Hippocampal formation (tissue), 2 donors: ENCODE measurements around the gene AGAP2.

Experiments
- DNase-seq, 2 donors: peaks; one replicate each; lab custom pipeline; 2025; lab: John Stamatoyannopoulos, UW

Gene AGAP2

GRCh38 chr12:57767876-57768275 lies 29.3 kb upstream of the AGAP2 start:
- no peak for DNase-seq

- no peak for DNase-seq
Observed at GRCh38 chr12:57767305-57767698, 28.8 kb upstream of the AGAP2 start.

GRCh38 chr12:57766464-57767304 lies 28.1 kb upstream of the AGAP2 start, which contains the start of gene CYP27B1:
TSS of gene CYP27B1 (minus strand) at chr12:57767078. CDS start at chr12:57767041, 37 bp downstream.
- no peak for DNase-seq

- DNase-seq = no peak
Observed at GRCh38 chr12:57765698-57766463, 27.3 kb upstream of the AGAP2 start.

- no peak for DNase-seq
Observed at GRCh38 chr12:57765003-57765697, 26.6 kb upstream of the AGAP2 start.

GRCh38 chr12:57764662-57765002 lies 26.1 kb upstream of the AGAP2 start:
- no peak for DNase-seq

GRCh38 chr12:57763881-57764661 lies 25.5 kb upstream of the AGAP2 start:
- no peak for DNase-seq

- DNase-seq = no peak
Observed at GRCh38 chr12:57762463-57762862, 23.9 kb upstream of the AGAP2 start.

- no peak for DNase-seq
Observed at GRCh38 chr12:57761391-57761998, 23.0 kb upstream of the AGAP2 start.

GRCh38 chr12:57760347-57760982 lies 21.9 kb upstream of the AGAP2 start:
- DNase-seq = no peak

GRCh38 chr12:57759360-57759980 lies 20.9 kb upstream of the AGAP2 start:
- DNase-seq = no peak

- no peak for DNase-seq
Observed at GRCh38 chr12:57758552-57759359, 20.2 kb upstream of the AGAP2 start.

- DNase-seq = no peak
Observed at GRCh38 chr12:57757771-57758170, 19.2 kb upstream of the AGAP2 start.

GRCh38 chr12:57756406-57757341 lies 18.1 kb upstream of the AGAP2 start:
- DNase-seq = no peak

GRCh38 chr12:57755454-57756372 lies 17.2 kb upstream of the AGAP2 start:
- DNase-seq = no peak

GRCh38 chr12:57755194-57755453 lies 16.6 kb upstream of the AGAP2 start:
- no peak for DNase-seq

GRCh38 chr12:57754411-57755193 lies 16.1 kb upstream of the AGAP2 start, which contains the start of gene MARCHF9:
TSS of gene MARCHF9 (plus strand) at chr12:57755103. CDS start at chr12:57755529, 426 bp downstream.
- DNase-seq = peak in 1 of 2 donors; percentile 33
